Endothelial cell of hepatic sinusoid (primary cell): ENCODE data around the gene LRRC61.

ENCODE experiments used
- in situ Hi-C: cut with HindIII; loops from 2 replicates; pipeline ENCODE4 v1.10.0; 2017; ENCODE audit warnings: low sequenced_read_pairs

Gene LRRC61

DNA sequence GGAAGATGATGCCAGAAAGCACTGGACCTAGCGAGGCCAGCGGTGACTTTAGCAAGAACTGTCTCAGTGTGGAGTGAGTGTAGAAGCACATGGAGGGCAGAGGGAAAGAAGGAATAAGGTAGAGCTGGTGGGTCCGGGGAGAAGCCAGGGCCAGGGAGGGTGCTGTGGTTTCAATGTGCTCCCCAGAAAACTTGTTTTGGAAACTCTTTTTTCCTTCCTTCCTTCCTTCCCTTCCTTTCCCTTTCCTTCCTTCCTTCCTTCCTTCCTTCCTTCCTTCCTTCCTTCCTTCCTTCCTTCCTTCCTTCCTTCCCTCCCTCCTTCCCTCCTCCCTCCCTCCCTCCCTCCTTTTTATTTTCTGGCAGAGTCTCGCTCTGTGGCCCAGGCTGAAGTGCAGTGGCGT lies 23.8 kb downstream of the LRRC61 start:
- in situ Hi-C loops, result no loop called here

DNA sequence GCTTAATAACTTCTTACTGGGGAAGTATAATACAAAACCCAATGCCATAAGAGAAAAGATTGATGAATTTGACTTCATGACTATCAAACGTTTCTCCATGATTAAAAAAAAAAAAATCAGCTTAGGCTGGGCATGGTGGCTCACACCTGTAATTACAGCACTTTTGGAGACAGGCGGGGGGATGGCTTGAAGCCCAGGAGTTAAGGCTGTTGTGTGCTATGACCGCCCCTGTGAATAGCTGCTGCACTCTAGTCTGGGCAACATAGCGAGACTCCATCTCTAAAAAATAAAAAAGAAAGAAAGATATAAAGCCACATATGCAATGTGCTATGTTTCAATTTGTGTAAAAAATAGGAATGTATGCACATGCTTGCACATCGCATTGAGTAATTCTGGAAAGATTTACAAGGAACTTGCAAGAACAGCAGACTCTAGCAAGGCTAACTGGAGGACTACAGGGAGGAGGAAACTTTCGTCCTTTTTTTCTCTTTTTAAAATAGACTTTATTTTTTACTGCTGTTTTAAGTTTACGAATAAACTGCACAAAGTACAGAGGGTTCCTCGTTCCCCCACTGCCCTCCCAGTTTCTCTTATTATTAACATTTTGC lies 28.5 kb downstream of the LRRC61 start:
- in situ Hi-C loops, result no loop called here

DNA sequence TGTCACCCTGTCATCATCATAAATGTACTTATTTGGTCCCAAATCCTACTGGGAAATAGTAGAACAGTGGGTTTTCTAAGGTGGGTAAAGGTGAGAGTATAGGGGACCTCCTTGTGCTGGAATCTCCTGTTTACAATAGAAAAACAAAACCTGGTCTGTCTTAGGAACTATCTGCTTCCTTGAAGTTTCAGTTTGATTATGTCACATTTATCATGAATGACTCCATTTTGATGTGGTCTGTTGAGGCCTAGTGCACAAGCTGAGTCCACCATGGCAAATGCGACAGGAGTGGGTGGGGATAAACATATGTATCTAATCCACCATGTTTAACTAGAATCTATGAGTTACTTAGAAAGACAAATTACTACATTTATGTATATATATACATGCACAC lies 32.5 kb downstream of the LRRC61 start:
- in situ Hi-C loops, result no loop called here

- in situ Hi-C loops, result no loop called here
Measured at GRCh38 chr7:150356265-150356897, 33.2 kb downstream of the LRRC61 start.

DNA sequence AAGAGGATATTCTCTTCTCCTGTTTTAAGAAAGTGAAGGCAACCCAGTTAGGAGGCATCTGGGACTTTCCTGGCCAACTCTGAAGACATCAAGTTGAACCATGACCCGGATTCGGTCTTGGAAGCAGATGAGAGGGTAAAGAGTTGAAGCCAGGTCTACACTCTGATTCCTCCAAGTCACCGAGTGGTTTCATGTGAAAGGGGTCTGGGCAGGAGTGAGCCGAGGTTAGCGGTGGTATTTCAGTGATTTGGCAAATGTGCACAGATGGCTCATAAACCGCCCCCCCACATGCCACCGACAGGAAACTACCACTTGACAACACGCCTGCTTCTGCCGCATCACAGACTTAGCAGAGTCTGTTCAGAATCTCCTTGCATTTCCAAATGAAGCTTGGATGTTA lies 34.1 kb downstream of the LRRC61 start:
- in situ Hi-C loops, result no loop called here

GRCh38 chr7:150357771-150358427 lies 34.7 kb downstream of the LRRC61 start:
- in situ Hi-C loops, result no loop called here

- in situ Hi-C loops, result no loop called here
Measured at GRCh38 chr7:150358433-150358832, 35.3 kb downstream of the LRRC61 start.

DNA sequence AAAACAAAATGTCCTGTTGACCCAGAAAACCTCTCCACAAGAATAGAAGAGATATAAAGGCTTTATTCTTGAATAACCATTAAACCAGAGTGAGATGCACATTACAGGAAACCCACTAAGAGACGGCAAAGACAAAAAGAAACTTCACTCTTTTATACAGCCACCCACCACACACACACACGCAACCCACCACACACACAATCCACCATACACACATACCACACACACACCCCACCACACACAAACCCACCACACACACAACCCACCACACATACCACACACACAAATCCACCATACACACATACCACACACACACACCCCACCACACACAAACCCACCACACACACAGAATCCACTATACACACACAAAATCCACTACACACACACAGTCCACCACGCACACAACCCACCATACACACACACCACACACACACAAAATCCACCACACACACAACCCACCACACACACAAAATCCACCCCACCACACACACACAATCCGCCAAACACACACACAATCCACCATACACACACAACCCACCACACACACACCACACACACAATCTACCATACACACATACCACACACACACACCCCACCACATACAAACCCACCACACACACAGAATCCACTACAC lies 36.0 kb downstream of the LRRC61 start:
- in situ Hi-C loops, result no loop called here

- in situ Hi-C loops, result loop anchor here (5.0 kb wide), 1 partner anchor 63 kb away; no protein-coding TSS in a partner anchor
Measured at GRCh38 chr7:150359622-150360362, 36.6 kb downstream of the LRRC61 start.

DNA sequence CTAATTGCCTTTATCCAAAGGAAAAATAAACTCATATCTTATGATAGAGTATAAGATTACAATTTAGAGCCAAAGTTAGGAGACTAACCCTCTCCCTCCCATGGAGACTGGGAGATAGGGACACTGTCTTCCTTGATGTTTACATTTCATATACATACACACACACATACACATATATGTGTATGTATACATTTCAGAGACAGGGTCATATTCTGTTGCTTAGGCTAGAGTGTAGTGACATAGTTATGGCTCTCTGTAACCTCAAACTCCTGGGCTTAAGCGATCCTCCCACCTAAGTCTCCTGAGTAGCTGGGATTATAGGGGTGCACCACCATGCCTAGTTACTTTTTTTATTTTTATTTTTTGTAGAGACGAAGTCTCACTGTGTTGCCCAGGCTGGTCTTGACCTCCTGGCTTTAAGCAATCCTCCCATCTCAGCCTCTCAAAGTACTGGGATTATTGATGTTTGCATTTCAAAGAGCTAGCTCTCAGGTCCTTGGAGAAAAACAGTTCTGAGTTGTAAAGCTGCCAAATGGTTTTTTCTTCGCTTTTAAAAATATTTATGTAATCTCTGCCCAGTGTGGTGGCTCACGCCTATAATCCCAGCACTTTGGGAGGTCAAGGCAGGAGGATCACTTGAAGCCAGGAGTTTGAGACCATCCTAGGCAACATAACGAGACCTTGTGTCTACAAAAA lies 37.4 kb downstream of the LRRC61 start:
- in situ Hi-C loops, result loop anchor here (5.0 kb wide), 1 partner anchor 62 kb away; no protein-coding TSS in a partner anchor

GRCh38 chr7:150361402-150361801 lies 38.2 kb downstream of the LRRC61 start:
- in situ Hi-C loops, result loop anchor here (5.0 kb wide), 1 partner anchor 61 kb away; no protein-coding TSS in a partner anchor

- in situ Hi-C loops, result loop anchor here (5.0 kb wide), 1 partner anchor 60 kb away; no protein-coding TSS in a partner anchor
Measured at GRCh38 chr7:150361807-150362621, 38.9 kb downstream of the LRRC61 start.

GRCh38 chr7:150363370-150363769 lies 40.2 kb downstream of the LRRC61 start:
- in situ Hi-C loops, result loop anchor here (5.0 kb wide), 1 partner anchor 59 kb away; no protein-coding TSS in a partner anchor

DNA sequence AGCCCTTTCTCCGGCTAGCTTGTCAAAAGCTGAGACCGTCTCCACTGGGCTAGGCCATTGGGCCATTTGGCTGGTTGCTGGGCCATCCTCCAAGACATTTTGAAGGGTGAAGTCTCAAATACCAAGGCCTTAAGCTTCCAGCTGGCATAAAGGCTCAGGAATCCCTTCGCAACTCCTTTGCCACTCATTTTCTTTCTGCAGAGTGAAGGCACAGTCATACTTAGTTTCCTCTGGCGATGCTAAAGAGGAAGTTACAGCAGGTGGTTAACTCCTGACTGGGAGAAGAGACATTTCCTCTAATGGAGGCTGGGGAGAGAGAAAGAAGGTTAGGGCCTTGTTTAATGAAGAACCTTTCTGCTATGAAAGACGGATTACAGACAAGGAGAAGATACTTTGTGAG lies 40.7 kb downstream of the LRRC61 start:
- in situ Hi-C loops, result loop anchor here (5.0 kb wide), 1 partner anchor 58 kb away; no protein-coding TSS in a partner anchor

DNA sequence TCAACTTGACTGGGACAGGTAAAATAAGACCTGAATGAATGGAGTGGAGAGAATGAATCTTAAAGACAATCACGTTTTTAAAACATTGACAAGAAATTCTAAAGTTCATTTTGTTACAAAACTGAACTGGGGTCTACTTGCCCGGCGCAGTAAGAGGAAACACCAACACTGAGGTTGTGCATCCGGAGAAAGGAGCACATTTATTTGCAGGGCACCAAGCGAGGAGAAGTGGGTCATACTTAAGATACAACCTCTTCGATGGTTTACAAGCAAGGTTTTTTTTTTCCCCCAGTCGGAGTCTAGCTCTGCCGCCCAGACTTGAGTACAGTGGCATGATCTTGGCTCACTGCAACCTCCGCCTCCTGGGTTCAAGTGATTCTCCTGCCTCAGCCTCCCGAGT lies 42.0 kb downstream of the LRRC61 start:
- in situ Hi-C loops, result no loop called here

DNA sequence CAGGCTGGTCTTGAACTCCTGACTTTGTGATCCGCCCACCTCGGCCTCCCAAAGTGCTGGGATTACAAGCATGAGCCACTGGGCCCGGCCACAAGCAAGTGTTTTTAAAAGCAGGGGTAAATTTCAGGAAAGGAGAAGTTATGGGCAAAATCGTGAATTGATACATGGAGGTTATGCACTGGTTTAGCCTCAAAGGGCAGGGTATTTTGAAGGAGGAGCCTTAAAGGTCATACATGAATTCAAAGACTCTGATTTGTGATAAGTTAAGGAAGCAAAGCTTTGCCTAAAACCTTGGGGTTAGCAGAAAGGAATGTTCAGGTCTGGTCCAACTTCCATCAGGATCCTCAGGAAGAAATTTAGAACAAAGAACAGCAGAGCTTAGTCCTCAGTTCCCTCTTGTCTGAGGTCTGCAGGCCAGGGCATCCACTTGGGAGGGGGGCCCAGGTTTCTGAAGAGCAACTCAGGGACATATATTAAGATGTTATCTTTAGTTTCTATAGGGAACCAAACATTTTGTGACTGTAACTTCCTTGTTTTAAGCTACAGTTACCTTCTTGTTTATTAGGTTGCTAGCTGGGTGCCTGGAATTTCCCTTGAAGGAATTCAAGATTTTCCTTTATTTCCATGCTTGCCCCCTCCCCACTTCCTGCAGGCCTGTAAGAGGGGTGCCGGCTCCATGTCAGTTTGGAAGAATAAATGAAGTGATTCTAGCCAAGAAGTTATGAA lies 42.7 kb downstream of the LRRC61 start:
- in situ Hi-C loops, result no loop called here

- in situ Hi-C loops, result no loop called here
Measured at GRCh38 chr7:150367677-150368095, 44.5 kb downstream of the LRRC61 start.

GRCh38 chr7:150368096-150368883 lies 45.1 kb downstream of the LRRC61 start, which contains the start of gene REPIN1:
Gene REPIN1 (plus strand): TSS chr7:150368822. CDS start chr7:150369712, 890 bp downstream.
- in situ Hi-C loops, result no loop called here
